ENCODE results near the gene EHMT1. TPM values are rescaled to one million over a fixed set of nuclear protein-coding genes. Genes with fewer than 3 reads are reported as not detected.

The EHMT1 gene
- total and polyA plus RNA-seq, 10 of the 15 experiments (the other 5 are each of a cell fraction or from before 2014, with no cell fraction given) = 2.9 to 100 (median 48.1) TPM

GRCh38 chr9:137656416-137656815, 37.6 kb downstream of the EHMT1 start:
- H3K27ac ChIP-seq (ENCODE audit: control insufficient read depth, insufficient read depth) = no peak overlapping the region
- no peaks in the 10 kb centered on the region for H4K20me1 ChIP-seq (ENCODE audit: control insufficient read depth, insufficient read depth)
- H2AFZ ChIP-seq (ENCODE audit: control insufficient read depth, low read depth, low read length) = no peak overlapping the region
- TF ChIP-seq POLR2AphosphoS2 (IDR thresholded peaks at IDR 0.05; ENCODE audit: low read depth, low read length) (no peak), SP1 (IDR thresholded peaks at IDR 0.05; ENCODE audit: low read depth, low read length) (no peak), BCL3 (IDR thresholded peaks at IDR 0.05; ENCODE audit: borderline replicate concordance, insufficient read depth, low read depth, low read length, poor library complexity, severe bottlenecking) (no peak), ZNF384 (IDR thresholded peaks at IDR 0.05; ENCODE audit: borderline replicate concordance, low read depth, low read length) (no peak), IKZF1 (conservative IDR thresholded peaks at IDR 0.05) (no peak), STAT1 (conservative IDR thresholded peaks at IDR 0.05) (no peak), KLF5 (IDR thresholded peaks at IDR 0.05; ENCODE audit: partially characterized antibody) (no peak), CHD2 (IDR thresholded peaks at IDR 0.05; ENCODE audit: borderline replicate concordance, low read depth, low read length) (no peak), IRF3 (IDR thresholded peaks at IDR 0.05) (no peak), FOXM1 (IDR thresholded peaks at IDR 0.05; ENCODE audit: low read depth, low read length) (no peak), RELA (IDR thresholded peaks at IDR 0.05; ENCODE audit: borderline replicate concordance, partially characterized antibody) (no peak), FOXK2 (IDR thresholded peaks at IDR 0.05) (no peak), BCLAF1 (IDR thresholded peaks at IDR 0.05) (no peak), HDAC2 (IDR thresholded peaks at IDR 0.05) (no peak), YBX1 (IDR thresholded peaks at IDR 0.05) (no peak)
- no peak overlapping the region for H3K4me3 ChIP-seq
- intact Hi-C loops (cut with micrococcal nuclease; ENCODE audit: unreplicated experiment) (no loop called here), in situ Hi-C loops (cut with MboI) (no loop called here)
- H3K79me2 ChIP-seq (ENCODE audit: control insufficient read depth, insufficient read depth, low read length) = peaks cover 39% of the 10 kb centered on the region
- ChIA-PET SMC1A (ENCODE audit: uncharacterized antibody, unreplicated experiment) (no interaction called here), CTCF (no interaction called here), POLR2A (no interaction called here), RAD21 (ENCODE audit: unreplicated experiment) (no interaction called here)
- 97% methylated on average over 6 of the region's 6 CpGs for WGBS (ENCODE audit: insufficient coverage, insufficient replicate concordance, low lambda C conversion rate, missing lambda C conversion rate)
- no peaks in the 10 kb centered on the region for H3K27me3 ChIP-seq (replicated peaks in 1 of 2; ENCODE audit: control insufficient read depth in 2 of 2, insufficient read depth in 2 of 2, low read length in 1 of 2)
- H3K4me2 ChIP-seq (ENCODE audit: control insufficient read depth, insufficient read depth) = no peak overlapping the region
- DNase-seq (ENCODE audit: low read depth, low spot score) (no peak), ATAC-seq (no peak), FAIRE-seq (no peak)
- H3K9me3 ChIP-seq (replicated peaks; ENCODE audit: control insufficient read depth, insufficient read depth, low read length) = no peaks in the 10 kb centered on the region
- peaks cover 0 to 5% of the 10 kb centered on the region in 2 experiments; a peak in 3 of 4 replicates for H3K36me3 ChIP-seq (ENCODE audit: control insufficient read depth in 2 of 2, insufficient read depth in 2 of 2, low read length in 1 of 2)
- BruUV-seq (replicated peaks) = no TSS peak
- no peak overlapping the region for H3K9ac ChIP-seq (ENCODE audit: control insufficient read depth, insufficient read depth, low read length)
- peaks cover 8% of the 10 kb centered on the region; the same call in 1 of the 2 replicates for H3K4me1 ChIP-seq (ENCODE audit: control insufficient read depth, insufficient read depth, low read length)

Measured in GM12878 (cell line).